SHP77 (cell line): ENCODE measurements around the gene PTTG1IP.

Experiments
- DNase-seq, 2 experiments: peaks; one replicate each; lab custom pipeline; 2025; lab: John Stamatoyannopoulos, UW

PTTG1IP gene

GRCh38 chr21:44865561-44866280 is 7.8 kb downstream of the PTTG1IP start:
- no peak for DNase-seq

DNA sequence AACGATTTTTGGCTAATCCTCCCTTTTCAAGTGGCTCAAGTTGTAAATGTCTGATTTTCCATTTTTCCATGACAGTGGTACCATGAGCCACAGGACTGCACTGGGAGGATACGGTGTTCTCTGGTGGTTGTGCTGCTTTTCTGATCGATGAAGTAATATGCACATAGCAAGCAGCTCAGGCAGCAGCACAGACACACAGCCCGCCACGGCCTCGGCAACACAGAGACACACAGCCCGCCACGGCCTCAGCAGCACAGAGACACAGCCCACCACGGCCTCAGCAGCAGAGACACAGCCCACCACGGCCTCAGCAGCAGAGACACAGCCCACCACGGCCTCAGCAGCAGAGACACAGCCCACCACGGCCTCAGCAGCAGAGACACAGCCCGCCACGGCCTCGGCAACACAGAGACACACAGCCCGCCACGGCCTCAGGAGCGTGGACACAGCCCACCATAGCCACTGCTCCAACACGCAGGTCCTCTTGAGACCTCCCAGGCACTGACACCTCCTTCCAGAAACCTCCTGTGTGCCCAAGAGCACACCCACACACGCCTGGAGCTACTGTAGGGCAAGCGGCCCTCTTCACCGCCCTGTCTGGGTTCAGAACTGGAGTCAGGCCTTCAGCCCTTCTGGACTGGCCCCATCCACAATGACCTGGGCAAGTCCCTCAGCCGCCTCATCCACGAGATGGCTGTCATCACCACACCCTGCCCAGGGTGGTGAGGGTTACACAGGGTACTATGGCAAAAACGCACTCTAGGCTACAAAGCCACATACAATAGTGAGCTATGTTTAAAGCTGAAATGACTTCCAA is 10.4 kb downstream of the PTTG1IP start:
- no peak for DNase-seq

GRCh38 chr21:44858791-44859190 is 14.7 kb downstream of the PTTG1IP start:
- DNase-seq, result no peak

DNA sequence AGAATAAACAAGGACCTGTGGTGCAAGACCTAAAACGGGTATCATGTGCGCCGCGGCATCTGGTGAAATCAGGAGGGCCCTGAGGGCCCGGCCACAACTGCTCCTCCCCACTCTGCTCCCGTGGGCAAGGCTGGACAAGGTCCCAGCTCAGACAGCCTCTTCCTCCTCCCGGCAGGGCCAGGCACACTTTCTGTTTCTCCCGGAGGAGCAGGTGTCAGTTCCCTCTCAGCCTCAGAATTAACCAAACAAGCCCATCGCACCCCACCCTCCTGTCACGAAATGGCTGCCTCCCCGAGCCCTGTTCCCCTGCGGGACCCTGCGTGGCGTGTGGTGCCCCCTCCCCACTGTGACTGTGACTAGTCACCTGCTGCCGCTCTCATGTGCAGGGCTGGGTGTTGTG is 15.2 kb downstream of the PTTG1IP start:
- DNase-seq, result no peak

DNA sequence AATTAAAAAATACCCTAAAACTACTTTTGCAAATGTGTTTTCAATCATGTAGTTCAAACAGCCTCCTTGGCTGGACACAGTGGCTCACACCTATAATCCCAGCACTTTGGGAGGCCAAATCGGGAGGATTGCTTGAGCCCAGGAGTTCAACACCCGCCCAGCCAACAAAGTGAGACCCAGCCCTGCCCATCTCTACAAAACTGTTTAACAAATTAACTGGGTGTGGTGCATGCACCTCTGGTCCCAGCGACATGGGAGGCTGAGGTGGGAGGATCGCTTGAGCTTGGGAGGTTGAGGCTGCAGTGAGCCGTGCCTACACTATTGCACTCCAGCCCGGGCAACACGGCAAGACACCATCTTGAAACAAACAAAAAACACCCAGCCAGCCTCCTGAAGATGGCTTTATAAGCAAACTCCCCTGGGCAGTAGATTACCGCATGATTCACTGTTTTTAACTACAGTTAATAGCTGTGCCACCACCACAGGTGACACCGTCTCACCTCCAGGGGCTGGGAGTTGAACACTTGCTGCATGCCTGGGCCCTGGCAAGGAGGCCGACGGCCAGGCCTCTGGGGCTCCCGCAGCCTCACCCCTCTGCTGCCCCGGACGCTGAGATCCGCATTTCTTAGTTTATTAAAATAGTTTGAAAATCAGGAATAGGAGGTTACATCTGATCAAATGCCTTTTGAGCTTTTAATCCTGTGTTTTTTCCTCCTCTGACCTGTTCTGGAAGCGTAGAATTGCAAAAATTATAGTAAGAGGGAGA is 16.2 kb downstream of the PTTG1IP start:
- no peak for DNase-seq

- DNase-seq, result no peak
Observed at GRCh38 chr21:44856131-44856530, 17.4 kb downstream of the PTTG1IP start.

GRCh38 chr21:44855572-44855971 is 17.9 kb downstream of the PTTG1IP start:
- DNase-seq, result no peak

GRCh38 chr21:44854664-44855446 is 18.6 kb downstream of the PTTG1IP start:
- no peak for DNase-seq

- DNase-seq, result no peak
Observed at GRCh38 chr21:44854391-44854663, 19.2 kb downstream of the PTTG1IP start.

- DNase-seq, result no peak
Observed at GRCh38 chr21:44853601-44854390, 19.7 kb downstream of the PTTG1IP start.

- no peak for DNase-seq
Observed at GRCh38 chr21:44850905-44851657, 22.4 kb downstream of the PTTG1IP start.

DNA sequence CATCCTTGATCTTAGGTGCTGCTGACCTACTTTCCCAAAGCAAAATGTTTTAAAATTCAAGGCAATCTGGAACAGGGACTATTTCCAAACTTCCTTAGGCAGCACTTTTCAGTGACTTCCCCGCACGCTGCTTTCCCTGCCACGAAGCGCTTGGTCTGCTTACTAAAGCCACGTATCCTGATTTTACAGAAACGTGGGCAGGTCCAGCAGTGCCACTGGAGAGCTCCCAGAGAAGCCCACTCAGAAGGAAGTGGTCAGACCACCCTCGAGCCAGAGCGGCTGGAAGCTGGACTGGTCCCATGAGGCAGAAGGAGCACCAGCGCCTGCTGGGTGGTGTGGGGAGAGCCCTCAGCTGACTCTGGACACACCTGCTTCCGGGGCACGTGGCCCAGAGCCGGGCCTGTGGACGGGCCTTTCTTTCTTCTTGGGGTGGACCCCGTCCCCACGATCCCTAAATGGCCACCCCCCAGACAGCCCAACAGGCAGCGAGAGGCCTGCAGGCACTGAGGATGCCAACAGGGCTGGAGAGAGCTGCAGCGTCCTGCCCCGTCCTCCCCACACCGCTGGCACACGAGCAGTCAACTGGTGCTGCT is 23.2 kb downstream of the PTTG1IP start:
- DNase-seq, result no peak

- no peak for DNase-seq
Observed at GRCh38 chr21:44849616-44850130, 23.8 kb downstream of the PTTG1IP start.

DNA sequence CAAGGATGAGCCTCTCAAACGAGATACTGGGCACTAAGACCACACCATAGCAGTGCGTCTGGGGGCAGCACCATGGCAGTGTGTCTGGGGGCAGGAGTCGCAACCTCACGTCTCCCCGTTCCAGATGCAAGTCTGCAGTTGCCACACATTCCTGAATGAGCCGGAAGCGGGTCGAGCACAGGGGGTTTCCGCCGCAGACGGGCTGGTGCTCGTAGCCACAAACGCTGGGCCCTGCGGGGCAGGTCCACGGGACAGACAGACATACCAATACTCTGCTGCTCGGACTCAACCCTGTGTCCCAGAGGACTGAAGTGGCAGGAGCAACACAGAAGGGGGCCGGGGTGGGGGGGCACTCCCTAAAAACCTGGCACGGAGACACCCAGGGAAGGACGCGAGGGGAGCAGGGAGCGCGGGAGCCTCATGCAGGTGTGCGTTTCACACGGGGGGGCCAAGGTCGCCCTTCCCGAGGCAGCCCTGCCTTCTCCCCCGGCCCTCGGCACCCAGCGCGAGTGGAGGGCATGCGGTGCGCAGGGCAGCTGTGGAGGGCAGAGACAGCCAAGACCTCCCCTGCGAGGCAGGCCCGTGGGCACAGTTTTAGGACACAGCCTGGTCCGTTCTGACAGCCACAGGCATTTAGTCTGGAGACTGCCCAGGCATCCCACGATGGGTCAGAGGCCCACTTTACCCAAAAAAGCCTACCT is 24.5 kb downstream of the PTTG1IP start:
- no peak for DNase-seq

- no peak for DNase-seq
Observed at GRCh38 chr21:44847261-44848056, 26.0 kb downstream of the PTTG1IP start.

DNA sequence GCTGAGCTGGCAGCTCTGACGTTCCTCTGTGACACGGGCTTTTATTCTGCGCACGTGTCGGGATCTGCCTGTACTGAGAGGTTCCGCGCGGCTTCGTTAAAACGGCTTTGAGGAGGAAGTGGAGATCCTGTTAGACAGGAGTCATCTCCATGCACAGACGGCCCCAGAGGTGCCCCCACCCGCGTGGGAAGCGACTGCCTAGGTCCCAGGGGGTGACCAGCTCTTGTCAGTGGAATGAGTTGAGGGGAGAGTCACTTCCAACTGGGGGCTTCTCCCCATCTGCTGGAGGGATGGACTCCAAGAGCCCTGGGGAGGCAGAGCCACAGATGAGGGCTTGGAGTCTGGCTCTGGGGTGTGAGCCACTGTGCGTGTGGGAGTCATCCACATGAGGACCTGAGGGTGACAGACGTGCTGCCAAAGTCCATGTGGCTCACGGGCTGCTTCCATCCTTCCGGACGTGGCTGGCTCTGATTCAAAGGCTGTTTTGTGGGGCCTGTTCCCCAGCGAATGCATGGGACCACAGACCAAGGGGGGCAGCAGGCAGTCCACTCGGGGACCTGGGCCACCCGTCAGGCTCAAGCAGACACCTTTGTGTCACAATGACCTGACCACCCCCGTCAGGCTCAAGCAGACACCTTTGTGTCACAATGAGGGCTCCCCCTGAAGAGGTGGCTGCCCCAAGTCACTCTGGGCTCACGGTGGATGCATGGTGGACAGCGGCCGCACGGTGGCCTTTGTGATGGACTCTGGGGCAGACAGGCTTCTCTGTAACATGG is 26.8 kb downstream of the PTTG1IP start:
- no peak for DNase-seq

- DNase-seq, result no peak
Observed at GRCh38 chr21:44846224-44846484, 27.3 kb downstream of the PTTG1IP start.
